ENCODE measurements around the gene DAGLB.

GRCh38 chr7:6482307-6482706 lies 34.6 kb upstream of the DAGLB start:
- TF ChIP-seq, protein P1, sequence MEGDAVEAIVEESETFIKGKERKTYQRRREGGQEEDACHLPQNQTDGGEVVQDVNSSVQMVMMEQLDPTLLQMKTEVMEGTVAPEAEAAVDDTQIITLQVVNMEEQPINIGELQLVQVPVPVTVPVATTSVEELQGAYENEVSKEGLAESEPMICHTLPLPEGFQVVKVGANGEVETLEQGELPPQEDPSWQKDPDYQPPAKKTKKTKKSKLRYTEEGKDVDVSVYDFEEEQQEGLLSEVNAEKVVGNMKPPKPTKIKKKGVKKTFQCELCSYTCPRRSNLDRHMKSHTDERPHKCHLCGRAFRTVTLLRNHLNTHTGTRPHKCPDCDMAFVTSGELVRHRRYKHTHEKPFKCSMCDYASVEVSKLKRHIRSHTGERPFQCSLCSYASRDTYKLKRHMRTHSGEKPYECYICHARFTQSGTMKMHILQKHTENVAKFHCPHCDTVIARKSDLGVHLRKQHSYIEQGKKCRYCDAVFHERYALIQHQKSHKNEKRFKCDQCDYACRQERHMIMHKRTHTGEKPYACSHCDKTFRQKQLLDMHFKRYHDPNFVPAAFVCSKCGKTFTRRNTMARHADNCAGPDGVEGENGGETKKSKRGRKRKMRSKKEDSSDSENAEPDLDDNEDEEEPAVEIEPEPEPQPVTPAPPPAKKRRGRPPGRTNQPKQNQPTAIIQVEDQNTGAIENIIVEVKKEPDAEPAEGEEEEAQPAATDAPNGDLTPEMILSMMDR (IDR thresholded peaks at IDR 0.05): no peak
- TF ChIP-seq EP300 (IDR thresholded peaks at IDR 0.05): no peak
- TF ChIP-seq POLR2A (IDR thresholded peaks at IDR 0.05; ENCODE audit: low read depth): no peak
- TF ChIP-seq POLR2AphosphoS5 (IDR thresholded peaks at IDR 0.05): no peak
